Activated CD8-positive, alpha-beta memory T cell treated with anti-CD3 and anti-CD28 coated beads for 36 hours (primary cell): Measurements from ENCODE around the gene ISLR. TPM values are rescaled to one million over a fixed set of nuclear protein-coding genes. Genes with fewer than 3 reads are reported as not detected.
"Not testable (repeated sequence)": the region's sequence is repeated elsewhere in the genome, so short reads cannot be mapped to it uniquely, and the experiment has no call there.

Experiments used
- CTCF ChIA-PET: fragments of 350-600 bp; sonication (Branson Sonifier 250); formaldehyde crosslinking; loops from one replicate; lab custom pipeline; 2021; ENCODE audit warnings: antibody characterized with exemption; lab: Charles Lee
- POLR2A ChIA-PET: fragments of 350-600 bp; sonication (Branson Sonifier 250); formaldehyde crosslinking; loops from one replicate; lab custom pipeline; 2021; ENCODE audit warnings: antibody characterized with exemption; lab: Charles Lee
- total RNA-seq, 2 experiments: library from RNA; stranded (reverse); gene quantifications; one replicate each; pipeline ENCODE4 v1.2.3, GENCODE V29; 2021

The ISLR gene
- total RNA-seq, 2 experiments from 2014 or later: not detected

- CTCF ChIA-PET: interaction anchor here (1.1 to 1.3 kb wide), 5 partner anchors 9 to 179 kb away, joined by 3 to 4 read pairs (median 3); no protein-coding TSS in a partner anchor
- POLR2A ChIA-PET: no interaction called here
These were observed 39.0 kb upstream of the ISLR start for GRCh38 chr15:74134387-74135027.

GRCh38 chr15:74135041-74135565 lies 38.4 kb upstream of the ISLR start:
- POLR2A ChIA-PET: no interaction called here
- CTCF ChIA-PET: interaction anchor here (1.1 to 1.2 kb wide), 2 partner anchors 10 to 178 kb away, joined by 3 to 4 read pairs; no protein-coding TSS in a partner anchor

- ChIA-PET POLR2A (no interaction called here), CTCF (no interaction called here)
These were observed 37.0 kb upstream of the ISLR start for GRCh38 chr15:74136540-74136813.

- ChIA-PET CTCF (no interaction called here), POLR2A (no interaction called here)
These were observed 36.5 kb upstream of the ISLR start for GRCh38 chr15:74136814-74137536.

- ChIA-PET POLR2A (no interaction called here), CTCF (no interaction called here)
These were observed 36.0 kb upstream of the ISLR start for GRCh38 chr15:74137537-74137894.

GRCh38 chr15:74138642-74139041 lies 34.9 kb upstream of the ISLR start:
- POLR2A ChIA-PET: interaction anchor here (0.6 kb wide), 1 partner anchor 10 kb away, joined by 3 read pairs; no protein-coding TSS in a partner anchor
- CTCF ChIA-PET: no interaction called here

GRCh38 chr15:74141591-74141990 lies 31.9 kb upstream of the ISLR start:
- CTCF ChIA-PET: no interaction called here
- POLR2A ChIA-PET: no interaction called here

GRCh38 chr15:74144153-74144775 lies 29.2 kb upstream of the ISLR start:
- ChIA-PET POLR2A (no interaction called here), CTCF (interaction anchor here (1.2 kb wide), 1 partner anchor 11 kb away, joined by 3 read pairs; no protein-coding TSS in a partner anchor)

GRCh38 chr15:74146277-74146800 lies 27.2 kb upstream of the ISLR start:
- POLR2A ChIA-PET: no interaction called here

GRCh38 chr15:74147051-74147450 lies 26.5 kb upstream of the ISLR start:
- ChIA-PET CTCF (interaction anchor here (0.6 kb wide), 1 partner anchor 523 kb away, joined by 3 read pairs; no protein-coding TSS in a partner anchor), POLR2A (no interaction called here)

More at GRCh38 chr15:74146277-74146800, 27.2 kb upstream of the ISLR start:
- CTCF ChIA-PET: no interaction called here

- ChIA-PET POLR2A (no interaction called here), CTCF (interaction anchor here (1.1 kb wide), 1 partner anchor 29 kb away, joined by 3 read pairs; no protein-coding TSS in a partner anchor)
These were observed 17.6 kb upstream of the ISLR start for GRCh38 chr15:74155766-74156417.

GRCh38 chr15:74156678-74157411 lies 16.7 kb upstream of the ISLR start:
- ChIA-PET CTCF (interaction anchor here (0.6 to 1.1 kb wide), 3 partner anchors 30 to 244 kb away, joined by 3 read pairs; no protein-coding TSS in a partner anchor), POLR2A (no interaction called here)

GRCh38 chr15:74157868-74158827 lies 15.4 kb upstream of the ISLR start:
- CTCF ChIA-PET: no interaction called here
- POLR2A ChIA-PET: no interaction called here

GRCh38 chr15:74158855-74159650 lies 14.5 kb upstream of the ISLR start:
- ChIA-PET POLR2A (no interaction called here), CTCF (no interaction called here)

- ChIA-PET CTCF (no interaction called here), POLR2A (no interaction called here)
These were observed 13.7 kb upstream of the ISLR start for GRCh38 chr15:74159773-74160172.

GRCh38 chr15:74160390-74160789 lies 13.1 kb upstream of the ISLR start:
- CTCF ChIA-PET, POLR2A ChIA-PET: not testable (repeated sequence)

GRCh38 chr15:74162195-74162536 lies 11.3 kb upstream of the ISLR start:
- POLR2A ChIA-PET: not testable (repeated sequence)
- CTCF ChIA-PET: interaction anchor here (0.6 kb wide), 1 partner anchor 9 kb away, joined by 4 read pairs; no protein-coding TSS in a partner anchor
